Measurements from ENCODE around the gene ADK. TPM values are rescaled to one million over a fixed set of nuclear protein-coding genes. Genes with fewer than 3 reads are reported as not detected.

Gene ADK
- total RNA-seq, 1 experiment from 2014 or later = 26.8 TPM

DNA sequence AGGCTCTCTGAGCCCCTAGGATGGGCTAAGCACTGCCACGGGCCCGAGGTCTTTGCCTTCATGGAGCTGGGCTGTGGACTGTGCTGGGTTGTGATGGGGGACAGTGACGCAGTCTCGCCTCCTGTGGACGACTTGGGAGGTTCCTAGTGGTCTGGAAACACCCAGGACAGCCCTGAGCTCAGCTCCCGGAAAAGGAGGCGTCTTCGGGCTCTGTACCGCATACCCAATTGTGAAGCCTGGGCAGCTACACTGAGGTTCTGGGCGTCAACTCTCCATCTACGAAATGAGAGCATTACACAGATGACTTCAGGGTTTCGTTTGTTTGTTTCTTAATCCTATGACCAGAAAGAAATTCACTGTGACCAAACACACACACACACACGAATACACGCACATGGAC lies 595.8 kb downstream of the ADK start:
- Histone ChIP-seq H3K4me2 (ENCODE audit: insufficient read depth, insufficient read length, low read length) (no peak overlapping the region), H4K20me1 (ENCODE audit: control insufficient read depth, insufficient read depth, insufficient read length) (no peaks in the 10 kb centered on the region), H4K8ac (replicated peaks; ENCODE audit: insufficient read length, low read depth, low read length) (no peak overlapping the region), H2BK15ac (ENCODE audit: low read depth, low read length) (no peak overlapping the region), H3K4me1 (ENCODE audit: insufficient read depth, low read length) (no peaks in the 10 kb centered on the region), H3K79me2 (ENCODE audit: insufficient read depth, low read length) (no peaks in the 10 kb centered on the region), H3K23ac (ENCODE audit: insufficient read length, low read depth, low read length) (no peak overlapping the region), H3T11ph (ENCODE audit: low read length) (no peak overlapping the region), H3K27ac (ENCODE audit: insufficient read length, low read depth, low read length) (no peak overlapping the region), H3K18ac (ENCODE audit: insufficient read length, low read depth, low read length) (no peak overlapping the region), H2BK12ac (ENCODE audit: insufficient read length, low read depth, low read length) (no peak overlapping the region), H3K9me3 (ENCODE audit: control insufficient read depth, low read depth, low read length) (no peaks in the 10 kb centered on the region), H3K23me2 (ENCODE audit: insufficient read length, low read depth, low read length, poor library complexity, severe bottlenecking) (no peaks in the 10 kb centered on the region), H3K56ac (ENCODE audit: insufficient read length, low read depth, low read length) (no peak overlapping the region), H2AFZ (ENCODE audit: low read length) (no peak overlapping the region), H4K5ac (ENCODE audit: insufficient read length, low read depth, low read length) (no peak overlapping the region), H3K4ac (ENCODE audit: low read depth, low read length) (no peak overlapping the region), H3K14ac (ENCODE audit: insufficient read depth, low read length) (no peak overlapping the region), H3K9ac (ENCODE audit: extremely low read depth, insufficient read length, low read length) (no peak overlapping the region), H3K79me1 (ENCODE audit: insufficient read depth, low read depth, low read length, poor library complexity, severe bottlenecking) (no peaks in the 10 kb centered on the region), H4K91ac (ENCODE audit: insufficient read length, low read depth, low read length) (no peak overlapping the region), H3K27me3 (ENCODE audit: insufficient read depth, low read length) (no peaks in the 10 kb centered on the region), H2AK5ac (ENCODE audit: insufficient read length, low read length) (no peak overlapping the region), H2BK20ac (ENCODE audit: low read depth, low read length, poor library complexity, severe bottlenecking) (no peak overlapping the region), H2BK5ac (ENCODE audit: insufficient read length, low read length) (no peak overlapping the region), H2BK120ac (ENCODE audit: low read depth, low read length, poor library complexity, severe bottlenecking) (no peak overlapping the region)
- Mint-ChIP-seq H3K4me1 (peaks cover 2 to 5% of the 10 kb centered on the region in 2 experiments; a peak in 1 of 4 replicates), H3K27me3 (ENCODE audit: low read depth) (no peaks in the 10 kb centered on the region), H3K4me3 (no peak overlapping the region), H3K36me3 (ENCODE audit: insufficient read depth in 1 of 3, low read depth in 3 of 3) (no peaks in the 10 kb centered on the region), H3K27ac (peak overlapping the region in 1 of 3 experiments; percentile 27; a peak in 1 of 7 replicates), H3K9me3 (no peaks in the 10 kb centered on the region)
- TF ChIP-seq, protein P1, sequence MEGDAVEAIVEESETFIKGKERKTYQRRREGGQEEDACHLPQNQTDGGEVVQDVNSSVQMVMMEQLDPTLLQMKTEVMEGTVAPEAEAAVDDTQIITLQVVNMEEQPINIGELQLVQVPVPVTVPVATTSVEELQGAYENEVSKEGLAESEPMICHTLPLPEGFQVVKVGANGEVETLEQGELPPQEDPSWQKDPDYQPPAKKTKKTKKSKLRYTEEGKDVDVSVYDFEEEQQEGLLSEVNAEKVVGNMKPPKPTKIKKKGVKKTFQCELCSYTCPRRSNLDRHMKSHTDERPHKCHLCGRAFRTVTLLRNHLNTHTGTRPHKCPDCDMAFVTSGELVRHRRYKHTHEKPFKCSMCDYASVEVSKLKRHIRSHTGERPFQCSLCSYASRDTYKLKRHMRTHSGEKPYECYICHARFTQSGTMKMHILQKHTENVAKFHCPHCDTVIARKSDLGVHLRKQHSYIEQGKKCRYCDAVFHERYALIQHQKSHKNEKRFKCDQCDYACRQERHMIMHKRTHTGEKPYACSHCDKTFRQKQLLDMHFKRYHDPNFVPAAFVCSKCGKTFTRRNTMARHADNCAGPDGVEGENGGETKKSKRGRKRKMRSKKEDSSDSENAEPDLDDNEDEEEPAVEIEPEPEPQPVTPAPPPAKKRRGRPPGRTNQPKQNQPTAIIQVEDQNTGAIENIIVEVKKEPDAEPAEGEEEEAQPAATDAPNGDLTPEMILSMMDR (conservative IDR thresholded peaks at IDR 0.05) = no peak
- DNase-seq = no peak
- no CpG with 5 or more reads among the region's 14 CpGs for WGBS (ENCODE audit: extremely low coverage, insufficient read length, low lambda C conversion rate)
